Neural cell (in vitro differentiated cells): ENCODE measurements around the gene TWNK.

ENCODE experiments used
- EP300 ChIP-seq: fragments of 450-650 bp; conservative IDR thresholded peaks from 2 replicates; pipeline ENCODE4 v1.6.1; 2014; ENCODE audit warnings: antibody characterized with exemption, mild to moderate bottlenecking, moderate library complexity; ENCODE audit not compliant: poor library complexity, severe bottlenecking
- EZH2 ChIP-seq: fragments of 200-600, 300-800 bp; shearing (Covaris generic), sonication (generic); IDR thresholded peaks from 2 replicates; pipeline ENCODE4 v1.6.1; 2014; ENCODE audit warnings: antibody characterized with exemption, low read length, borderline replicate concordance, mild to moderate bottlenecking; ENCODE audit not compliant: insufficient read depth, poor library complexity, severe bottlenecking
- MXI1 ChIP-seq: fragments of 450-650 bp; conservative IDR thresholded peaks from 2 replicates; pipeline ENCODE4 v1.6.1; 2014; ENCODE audit warnings: antibody characterized with exemption, mild to moderate bottlenecking; ENCODE audit not compliant: poor library complexity, severe bottlenecking
- POLR2AphosphoS5 ChIP-seq: IDR thresholded peaks from 2 replicates; pipeline ENCODE4 v1.6.1; 2012
- RAD21 ChIP-seq: fragments of 450-650 bp; conservative IDR thresholded peaks from 2 replicates; pipeline ENCODE4 v1.6.1; 2014; ENCODE audit warnings: antibody characterized with exemption, mild to moderate bottlenecking, moderate library complexity
- REST ChIP-seq: IDR thresholded peaks from 2 replicates; pipeline ENCODE4 v1.6.1; 2012; ENCODE audit warnings: borderline replicate concordance
- SMC3 ChIP-seq: fragments of 450-650 bp; conservative IDR thresholded peaks from 2 replicates; pipeline ENCODE4 v1.6.1; 2014; ENCODE audit warnings: antibody characterized with exemption, mild to moderate bottlenecking, moderate library complexity; ENCODE audit not compliant: poor library complexity
- TAF1 ChIP-seq: IDR thresholded peaks from 2 replicates; pipeline ENCODE4 v1.6.1; 2012; ENCODE audit warnings: low read depth
- TF ChIP-seq, protein P1 (sequence below): fragments of 450-650 bp; IDR thresholded peaks from 2 replicates; pipeline ENCODE4 v1.5.1; 2014; ENCODE audit warnings: antibody characterized with exemption, mild to moderate bottlenecking, moderate library complexity; ENCODE audit not compliant: poor library complexity, severe bottlenecking

DNA sequence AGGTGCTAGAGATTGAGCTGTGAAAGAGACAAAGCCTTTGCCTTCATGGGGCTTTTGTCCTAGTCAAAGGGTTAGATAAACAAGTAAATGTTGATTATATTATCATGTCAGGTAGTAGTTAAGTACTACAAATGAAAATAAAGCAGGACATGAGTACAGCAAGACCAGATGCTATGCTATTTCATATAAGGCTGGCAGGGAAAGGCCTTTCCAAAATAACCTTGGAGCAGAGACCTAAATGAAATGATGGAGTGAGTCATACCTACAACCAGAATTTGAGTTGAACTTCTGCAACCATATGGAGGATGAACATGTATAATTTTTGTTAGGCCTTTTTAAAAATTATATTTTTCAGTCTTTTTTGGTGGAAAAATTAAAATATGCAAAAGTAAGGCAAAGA lies 41.6 kb upstream of the TWNK start:
- TF ChIP-seq TAF1 = no peak
- no peak for TF ChIP-seq POLR2AphosphoS5
- TF ChIP-seq, protein P1, sequence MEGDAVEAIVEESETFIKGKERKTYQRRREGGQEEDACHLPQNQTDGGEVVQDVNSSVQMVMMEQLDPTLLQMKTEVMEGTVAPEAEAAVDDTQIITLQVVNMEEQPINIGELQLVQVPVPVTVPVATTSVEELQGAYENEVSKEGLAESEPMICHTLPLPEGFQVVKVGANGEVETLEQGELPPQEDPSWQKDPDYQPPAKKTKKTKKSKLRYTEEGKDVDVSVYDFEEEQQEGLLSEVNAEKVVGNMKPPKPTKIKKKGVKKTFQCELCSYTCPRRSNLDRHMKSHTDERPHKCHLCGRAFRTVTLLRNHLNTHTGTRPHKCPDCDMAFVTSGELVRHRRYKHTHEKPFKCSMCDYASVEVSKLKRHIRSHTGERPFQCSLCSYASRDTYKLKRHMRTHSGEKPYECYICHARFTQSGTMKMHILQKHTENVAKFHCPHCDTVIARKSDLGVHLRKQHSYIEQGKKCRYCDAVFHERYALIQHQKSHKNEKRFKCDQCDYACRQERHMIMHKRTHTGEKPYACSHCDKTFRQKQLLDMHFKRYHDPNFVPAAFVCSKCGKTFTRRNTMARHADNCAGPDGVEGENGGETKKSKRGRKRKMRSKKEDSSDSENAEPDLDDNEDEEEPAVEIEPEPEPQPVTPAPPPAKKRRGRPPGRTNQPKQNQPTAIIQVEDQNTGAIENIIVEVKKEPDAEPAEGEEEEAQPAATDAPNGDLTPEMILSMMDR = no peak
- TF ChIP-seq RAD21 = no peak
- TF ChIP-seq SMC3 = no peak
- TF ChIP-seq EP300 = no peak
- TF ChIP-seq MXI1 = no peak
- TF ChIP-seq EZH2 = no peak
- no peak for TF ChIP-seq REST
